NT2/D1 (cell line): ENCODE data around the gene PTPN9.

Source experiments
- SUZ12 ChIP-seq: IDR thresholded peaks from 2 replicates; pipeline ENCODE4 v1.6.1; 2011; ENCODE audit not compliant: insufficient read length, insufficient read depth; ENCODE audit errors: extremely low read depth
- YY1 ChIP-seq: IDR thresholded peaks from 2 replicates; pipeline ENCODE4 v1.6.1; 2011; ENCODE audit not compliant: insufficient read length, insufficient read depth
- ZNF274 ChIP-seq: IDR thresholded peaks from 2 replicates; pipeline ENCODE4 v1.6.1; 2011; ENCODE audit warnings: mild to moderate bottlenecking, low read depth, low read length

- TF ChIP-seq SUZ12 (no peak), ZNF274 (no peak), YY1 (no peak)
Observed at GRCh38 chr15:75508840-75509532, 70.1 kb downstream of the PTPN9 start.
